K562 (cell line): ENCODE measurements around the gene NIPBL. TPM values are rescaled to one million over a fixed set of nuclear protein-coding genes. Genes with fewer than 3 reads are reported as not detected.

Source experiments
- ATAC-seq: fragments of 200-7000 bp; cut with Tn5 transposase; 3 replicates; pipeline ENCODE4 v1.9.1; 2020; ENCODE audit warnings: moderate library complexity
- BruUV-seq: library from RNA; stranded (reverse); fragments of 400-500 nt; replicated peaks from 2 replicates; lab custom pipeline; 2021; lab: Mats Ljungman, UMichigan
- CTCF ChIA-PET: fragments of 300-600 bp; formaldehyde crosslinking; extraction: SDS; loops from one replicate; lab custom pipeline; 2021; ENCODE audit warnings: low intra/inter-chr PET ratio; lab: Yijun Ruan, JAX
- POLR2A ChIA-PET: fragments of 300-600, 350-650 bp; sonication (Branson Sonifier 250); formaldehyde crosslinking; extraction: SDS; loops from one replicate; lab custom pipeline; 2021; ENCODE audit warnings: antibody characterized with exemption, inconsistent platforms; lab: Yijun Ruan, JAX
- DNase-seq, 4 experiments: peaks; one replicate each; pipeline versions ENCODE4 v3.0.0 to v3.0.0-alpha.2; 2011 to 2018; ENCODE audit warnings: low spot score in 3 of 4, mixed read lengths in 3 of 4; ENCODE audit errors: extremely low read depth in 1 of 4
- FAIRE-seq: peaks from 2 replicates; lab custom pipeline; 2011; peaks lifted over from hg19 to GRCh38; lab: Jason Lieb, UNC
- H2AFZ ChIP-seq: 2 replicates; pipeline ENCODE4 v1.6.0; 2011; ENCODE audit warnings: low read depth, low read length, control low read depth, inconsistent platforms
- H3K27ac ChIP-seq: fragments of 200-600 bp; 3 replicates; pipeline ENCODE4 v1.8.0; 2011; ENCODE audit warnings: low read depth, mild to moderate bottlenecking, control low read depth, inconsistent platforms, low read length, moderate library complexity, mixed read lengths; ENCODE audit errors: extremely low read depth
- H3K27me3 ChIP-seq, 2 experiments: fragments of 300-600 bp in 1 of 2; 2 replicates in 1 of 2; 3 replicates in 1 of 2; pipeline versions ENCODE4 v1.6.0 to v1.8.0; 2011; ENCODE audit warnings: inconsistent platforms in 2 of 2, low read length in 2 of 2, mild to moderate bottlenecking in 1 of 2, mixed read lengths in 1 of 2, moderate library complexity in 1 of 2; ENCODE audit not compliant: control insufficient read depth in 2 of 2, insufficient read depth in 2 of 2
- H3K36me3 ChIP-seq: fragments of 300-600 bp; 3 replicates; pipeline ENCODE4 v1.8.0; 2011; ENCODE audit warnings: mild to moderate bottlenecking, low read length, inconsistent platforms; ENCODE audit not compliant: control insufficient read depth, insufficient read depth
- H3K4me1 ChIP-seq, 2 experiments: fragments of 200-600 bp in 1 of 2; replicated peaks in 1 of 2; 2 replicates in 1 of 2; 3 replicates in 1 of 2; pipeline versions ENCODE4 v1.5.1 to v1.8.0; 2011; ENCODE audit warnings: inconsistent platforms in 2 of 2, low read length in 2 of 2, mild to moderate bottlenecking in 1 of 2, mixed read lengths in 1 of 2, moderate library complexity in 1 of 2; ENCODE audit not compliant: control insufficient read depth in 2 of 2, insufficient read depth in 2 of 2
- H3K4me2 ChIP-seq: 2 replicates; pipeline ENCODE4 v1.6.1; 2011; ENCODE audit warnings: low read length, control low read depth, inconsistent platforms, mixed read lengths; ENCODE audit not compliant: insufficient read depth
- H3K4me3 ChIP-seq: fragments of 200-600 bp; sonication (generic), shearing (Covaris generic); 2 replicates; pipeline ENCODE4 v1.5.1; 2016; ENCODE audit warnings: control low read depth, inconsistent platforms
- H3K79me2 ChIP-seq: fragments of 200-600 bp; 3 replicates; pipeline ENCODE4 v1.8.0; 2011; ENCODE audit warnings: low read length, inconsistent platforms; ENCODE audit not compliant: control insufficient read depth, insufficient read depth
- H3K9ac ChIP-seq, 2 experiments: 2 replicates each; pipeline versions ENCODE4 v1.6.0 to v1.6.1; 2011; ENCODE audit warnings: low read depth in 2 of 2, low read length in 2 of 2, control low read depth in 1 of 2, inconsistent platforms in 1 of 2, mild to moderate bottlenecking in 1 of 2, mixed read lengths in 1 of 2; ENCODE audit not compliant: insufficient read depth in 1 of 2
- H3K9me1 ChIP-seq: one replicate; pipeline ENCODE4 v1.6.0; 2011; ENCODE audit warnings: inconsistent platforms, mild to moderate bottlenecking, low read length, moderate library complexity; ENCODE audit not compliant: control insufficient read depth, insufficient read depth
- H3K9me3 ChIP-seq: replicated peaks from 2 replicates; pipeline ENCODE4 v1.5.1; 2011; ENCODE audit warnings: low read depth, low read length, inconsistent platforms; ENCODE audit not compliant: control insufficient read depth, insufficient read depth
- H4K20me1 ChIP-seq: replicated peaks from 2 replicates; pipeline ENCODE4 v1.6.1; 2011; ENCODE audit warnings: low read length, inconsistent platforms, mixed read lengths; ENCODE audit not compliant: control insufficient read depth, insufficient read depth
- ATF4 ChIP-seq: fragments of 450-650 bp; formaldehyde crosslinking; IDR thresholded peaks from 2 replicates; pipeline ENCODE4 v1.4.0; 2022; ENCODE audit warnings: mild to moderate bottlenecking, moderate library complexity
- CEBPB ChIP-seq: fragments of 450-650 bp; IDR thresholded peaks from 2 replicates; pipeline ENCODE4 v1.6.1; 2016; ENCODE audit warnings: missing genetic modification characterization, missing compliant biosample characterization
- DNMT1 ChIP-seq: fragments of 450-650 bp; IDR thresholded peaks from 2 replicates; pipeline ENCODE4 v1.6.1; 2016; ENCODE audit warnings: antibody characterized with exemption, mild to moderate bottlenecking
- HDAC1 ChIP-seq, 2 experiments: fragments of 450-650 bp; IDR thresholded peaks; 2 replicates each; pipeline ENCODE4 v1.6.1; 2016 to 2017; ENCODE audit warnings: inconsistent platforms in 1 of 2, mild to moderate bottlenecking in 1 of 2, moderate library complexity in 1 of 2
- HINFP ChIP-seq: fragments of 450-650 bp; conservative IDR thresholded peaks from 2 replicates; pipeline ENCODE4 v1.6.1; 2016; ENCODE audit warnings: missing genetic modification characterization, low read depth, mild to moderate bottlenecking, control low read depth, missing compliant biosample characterization
- IFI16 ChIP-seq: fragments of 250-450 bp; sonication (Bioruptor Pico); IDR thresholded peaks from 2 replicates; pipeline ENCODE4 v2.1.2; 2022; ENCODE audit warnings: mild to moderate bottlenecking, inconsistent platforms
- PHTF2 ChIP-seq: fragments of 250-450 bp; sonication (Bioruptor Pico); IDR thresholded peaks from 2 replicates; pipeline ENCODE4 v1.5.0; 2021; ENCODE audit warnings: mild to moderate bottlenecking
- RBM25 ChIP-seq: fragments of 200-400 bp; formaldehyde crosslinking; IDR thresholded peaks from 2 replicates; pipeline ENCODE4 v1.6.1; 2018; ENCODE audit warnings: low read length, low read depth, moderate library complexity; ENCODE audit not compliant: severe bottlenecking
- RNF219 ChIP-seq: fragments of 250-450 bp; sonication (Bioruptor Pico); IDR thresholded peaks from 2 replicates; pipeline ENCODE4 v1.5.0; 2022; ENCODE audit warnings: mild to moderate bottlenecking
- STAT5A ChIP-seq: IDR thresholded peaks from 2 replicates; pipeline ENCODE4 v1.6.1; 2012; ENCODE audit warnings: low read length, inconsistent platforms, borderline replicate concordance
- TOE1 ChIP-seq, 2 experiments: fragments of 450-650 bp in 1 of 2; sonication (generic) in 1 of 2; formaldehyde crosslinking in 1 of 2; IDR thresholded peaks; 2 replicates each; pipeline versions ENCODE4 v1.7.1 to v1.8.0; 2016 to 2022; ENCODE audit warnings: borderline replicate concordance in 2 of 2, mild to moderate bottlenecking in 2 of 2, antibody characterized with exemption in 1 of 2, inconsistent platforms in 1 of 2, low read depth in 1 of 2, missing genetic modification reagents in 1 of 2, moderate library complexity in 1 of 2
- ZNF146 ChIP-seq: IDR thresholded peaks from one replicate; pipeline ENCODE4 v1.6.1; 2018; ENCODE audit warnings: missing compliant biosample characterization; ENCODE audit not compliant: unreplicated experiment
- ZNF24 ChIP-seq: fragments of 450-650 bp; IDR thresholded peaks from 2 replicates; pipeline ENCODE4 v1.6.1; 2016
- ZNF445 ChIP-seq: fragments of 250-450 bp; sonication (Bioruptor Pico); IDR thresholded peaks from 2 replicates; pipeline ENCODE4 v1.4.0; 2020; ENCODE audit warnings: low read depth, mild to moderate bottlenecking, moderate library complexity
- ZNF584 ChIP-seq: fragments of 200-800 bp; sonication (Bioruptor generic); IDR thresholded peaks from 2 replicates; pipeline ENCODE4 v1.6.1; 2016; ENCODE audit warnings: low read depth, mild to moderate bottlenecking, missing genetic modification characterization, missing compliant biosample characterization
- WGBS: fragments of 100-300 bp; shearing (Covaris generic); methylation state at CpG from one replicate; pipeline ENCODE4 v1.1.6; 2016; ENCODE audit warnings: low coverage, mixed read lengths; ENCODE audit not compliant: insufficient coverage; ENCODE audit errors: missing lambda C conversion rate; 5-methylcytosine and 5-hydroxymethylcytosine counted together
- in situ Hi-C: fragments of 300-500 bp; cut with MboI; formaldehyde crosslinking; loops from 4 replicates; pipeline ENCODE4 v1.15.0; 2018; ENCODE audit warnings: inconsistent platforms, mixed read lengths
- intact Hi-C: fragments of 100-400 bp; cut with micrococcal nuclease; formaldehyde crosslinking; loops from 2 replicates; pipeline ENCODE4 v1.14.2; 2022
- polyA plus RNA-seq, 8 experiments: library from polyadenylated mRNA; depleted of rRNA in 4 of 8; stranded (reverse) in 5 of 8; unstranded in 3 of 8; fragments of >200 nt; fragmentation: Nextera tagmentation in 2 of 8; fragmentation: Illumina TruSeq in 1 of 8; extraction: Ambion mirVana in 2 of 8; extraction: Trizol in 1 of 8; gene quantifications; 2 replicates each; pipeline versions ENCODE4 v1.2.1 to v1.2.3, GENCODE V29; 2011 to 2014; ENCODE audit warnings: inconsistent platforms in 1 of 8, missing spikeins in 1 of 8
- total RNA-seq, 7 experiments: library from RNA; depleted of rRNA in 6 of 7; stranded (reverse); fragments of >200 nt in 6 of 7; fragmentation: Illumina TruSeq in 2 of 7; extraction: Trizol in 2 of 7; gene quantifications; 2 replicates each; pipeline versions ENCODE4 v1.2.1 to v1.2.3, GENCODE V29; 2011 to 2021; ENCODE audit warnings: low replicate concordance in 1 of 7

Gene NIPBL
- total and polyA plus RNA-seq, 9 of the 15 experiments (the other 6 are each of a cell fraction or from before 2014, with no cell fraction given) = 12.9 to 56.7 (median 38.9) TPM

GRCh38 chr5:36965179-36965578 lies 88.6 kb downstream of the NIPBL start:
- FAIRE-seq = no peak
- POLR2A ChIA-PET = no interaction called here

More at GRCh38 chr5:36965179-36965578, 88.6 kb downstream of the NIPBL start:
- no TSS peak for BruUV-seq
- Histone ChIP-seq H4K20me1 (no peaks in the 10 kb centered on the region), H3K4me1 (no peaks in the 10 kb centered on the region), H3K27ac (no peak overlapping the region), H3K79me2 (no peaks in the 10 kb centered on the region), H3K4me3 (no peak overlapping the region), H3K4me2 (no peak overlapping the region), H3K27me3 (no peaks in the 10 kb centered on the region), H3K9me3 (no peaks in the 10 kb centered on the region), H2AFZ (no peak overlapping the region), H3K36me3 (peaks cover 57% of the 10 kb centered on the region), H3K9ac (no peak overlapping the region), H3K9me1 (no peaks in the 10 kb centered on the region)
- in situ Hi-C loops (no loop called here), intact Hi-C loops (no loop called here)
- CTCF ChIA-PET = no interaction called here
- DNase-seq = no peak
- WGBS = 88% methylated on average over 1 of the region's 1 CpG
- TF ChIP-seq RBM25 (peak; percentile 55), ZNF146 (CRISPR knock-in tag) (peak; percentile 76), IFI16 (CRISPR knock-in tag) (no peak), ZNF445 (CRISPR knock-in tag) (no peak), ZNF584 (no peak), TOE1 (IDR thresholded peaks at IDR 0.05; ENCODE audit: borderline replicate concordance) (no peak), TOE1 (CRISPR knock-in tag; IDR thresholded peaks at IDR 0.05; ENCODE audit: borderline replicate concordance, low read depth) (no peak), ATF4 (CRISPR knock-in tag) (no peak), RNF219 (CRISPR knock-in tag) (no peak), DNMT1 (no peak), ZNF24 (no peak), PHTF2 (CRISPR knock-in tag) (no peak), CEBPB (no peak), STAT5A (no peak), HINFP (tag) (no peak), HDAC1 (IDR thresholded peaks at IDR 0.05) (no peak)
- ATAC-seq = no peak
